Measurements from ENCODE around the gene MRPS18B.

Gene MRPS18B

GRCh38 chr6:30614843-30615218, 2.8 kb upstream of the MRPS18B start:
- DNase-seq (ENCODE audit: low spot score in 2 of 2) = peak; percentile 53 to 85
- Mint-ChIP-seq H3K4me3 (peak overlapping the region; percentile 87), H3K9me3 (no peaks in the 10 kb centered on the region)

GRCh38 chr6:30615219-30615957, 2.3 kb upstream of the MRPS18B start:
- Mint-ChIP-seq H3K4me3 (peak overlapping the region; percentile 87), H3K36me3 (peaks cover 97% of the 10 kb centered on the region), H3K27ac (peak overlapping the region; percentile 100), H3K4me1 (peaks cover 77% of the 10 kb centered on the region), H3K9me3 (no peaks in the 10 kb centered on the region)
- DNase-seq (ENCODE audit: low spot score in 2 of 2) (peak; percentile 13 to 74), ATAC-seq (no peak)

More at GRCh38 chr6:30614843-30615218, 2.8 kb upstream of the MRPS18B start:
- Mint-ChIP-seq H3K36me3 (peaks cover 97% of the 10 kb centered on the region), H3K4me1 (peaks cover 80% of the 10 kb centered on the region), H3K27ac (peak overlapping the region; percentile 100)
- peak; percentile 72 for ATAC-seq

DNA sequence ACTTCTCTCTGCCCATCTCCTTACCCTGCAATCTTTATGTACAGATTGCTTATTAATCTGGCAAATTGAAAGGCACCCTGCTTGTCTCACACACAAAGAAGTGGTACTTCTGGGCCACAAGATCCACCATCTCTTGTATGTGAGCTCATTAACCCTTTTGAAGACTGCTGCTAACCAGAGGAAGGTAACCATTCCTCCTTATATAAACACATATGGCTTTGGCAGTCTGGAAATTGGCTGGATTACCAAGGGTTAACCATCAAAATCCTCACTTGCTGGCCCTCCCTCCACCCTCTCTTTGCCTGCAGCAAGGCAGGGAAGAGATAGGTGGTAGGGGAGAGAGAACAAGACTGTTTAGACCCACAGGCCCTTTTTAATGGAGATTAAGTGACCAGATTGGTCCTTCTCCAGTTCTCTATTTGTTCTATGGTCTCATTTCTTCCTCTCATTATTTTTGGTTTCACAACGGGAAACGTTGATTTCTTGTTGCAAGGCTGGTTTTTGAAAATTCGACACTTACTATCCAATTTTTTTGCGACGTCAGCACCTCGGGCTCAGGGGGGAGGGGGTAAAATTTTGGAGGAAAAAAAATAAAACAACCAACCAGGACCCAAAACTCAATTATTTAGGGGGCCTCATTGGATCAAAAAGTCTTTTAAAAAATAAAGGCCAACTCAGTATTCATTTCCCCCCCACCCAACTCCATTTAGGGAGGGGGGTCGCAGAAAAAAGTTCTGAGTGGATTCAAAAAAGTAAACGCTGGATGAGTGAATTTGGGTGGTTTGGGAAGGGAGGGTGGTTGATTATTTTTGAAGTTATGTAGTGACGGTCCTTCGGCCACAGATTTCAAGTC, 1.5 kb upstream of the MRPS18B start:
- peaks cover 71% of the 10 kb centered on the region for H3K4me1 Mint-ChIP-seq

GRCh38 chr6:30616811-30617564, 652 bp upstream of the MRPS18B start, which contains the start of gene PPP1R10:
TSS of gene PPP1R10 (minus strand) at chr6:30617243. CDS start at chr6:30609944, 7,299 bp downstream.
- ATAC-seq = peak; percentile 85
- H3K4me1 Mint-ChIP-seq = peaks cover 63% of the 10 kb centered on the region
- no peaks in the 10 kb centered on the region for H3K9me3 Mint-ChIP-seq
- H3K4me3 Mint-ChIP-seq = peak within 1 kb of the TSS; percentile 87
- peaks cover 97% of the 10 kb centered on the region for H3K36me3 Mint-ChIP-seq
- peak; percentile 92 to 98 for DNase-seq (ENCODE audit: low spot score in 2 of 2)
- peak within 1 kb of the TSS; percentile 100 for H3K27ac Mint-ChIP-seq

More for the DNA sequence above, 1.5 kb upstream of the MRPS18B start:
- Mint-ChIP-seq H3K36me3 (peaks cover 97% of the 10 kb centered on the region), H3K4me3 (peak overlapping the region; percentile 87), H3K27ac (peak overlapping the region; percentile 100), H3K9me3 (no peaks in the 10 kb centered on the region)
- DNase-seq (ENCODE audit: low spot score in 2 of 2) (peak; percentile 18 to 71), ATAC-seq (no peak)

- Mint-ChIP-seq H3K4me1 (peaks cover 52% of the 10 kb centered on the region), H3K9me3 (no peaks in the 10 kb centered on the region), H3K27ac (peak overlapping the region; percentile 100), H3K4me3 (peak overlapping the region; percentile 87), H3K36me3 (peaks cover 100% of the 10 kb centered on the region)
- ATAC-seq (no peak), DNase-seq (ENCODE audit: low spot score in 2 of 2) (no peak)
These were observed 694 bp downstream of the MRPS18B start for GRCh38 chr6:30618270-30618797.

- ATAC-seq = no peak
- no peak for DNase-seq (ENCODE audit: low spot score in 2 of 2)
- Mint-ChIP-seq H3K27ac (peak overlapping the region; percentile 100), H3K4me1 (peaks cover 40% of the 10 kb centered on the region), H3K4me3 (peak overlapping the region; percentile 87), H3K36me3 (peaks cover 100% of the 10 kb centered on the region), H3K9me3 (no peaks in the 10 kb centered on the region)
These were observed 1.9 kb downstream of the MRPS18B start for GRCh38 chr6:30619561-30619960.

DNA sequence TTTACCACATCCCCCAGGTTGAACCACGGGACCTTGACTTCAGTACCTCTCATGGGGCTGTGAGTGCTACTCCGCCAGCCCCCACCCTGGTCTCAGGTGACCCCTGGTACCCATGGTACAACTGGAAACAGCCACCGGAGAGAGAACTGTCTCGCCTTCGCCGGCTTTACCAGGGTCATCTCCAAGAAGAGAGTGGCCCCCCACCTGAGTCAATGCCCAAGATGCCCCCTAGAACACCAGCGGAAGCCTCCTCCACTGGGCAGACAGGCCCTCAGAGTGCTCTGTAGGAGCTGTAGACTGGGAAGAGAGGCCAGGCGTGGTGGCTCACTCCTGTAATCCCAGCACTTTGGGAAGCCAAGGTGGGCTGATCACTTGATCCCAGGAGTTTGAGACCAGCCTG, 7.9 kb downstream of the MRPS18B start:
- Mint-ChIP-seq H3K4me3 (peak overlapping the region; percentile 88), H3K27ac (peak overlapping the region; percentile 89), H3K4me1 (peaks cover 32% of the 10 kb centered on the region), H3K36me3 (peaks cover 94% of the 10 kb centered on the region), H3K9me3 (no peaks in the 10 kb centered on the region)
- ATAC-seq = no peak
- no peak for DNase-seq (ENCODE audit: low spot score in 2 of 2)

GRCh38 chr6:30626484-30627366, 9.1 kb downstream of the MRPS18B start, which contains the start of gene ATAT1:
TSS of gene ATAT1 (plus strand) at chr6:30626874.
- Mint-ChIP-seq H3K4me3 (peak within 1 kb of the TSS; percentile 88), H3K9me3 (no peaks in the 10 kb centered on the region), H3K4me1 (peaks cover 32% of the 10 kb centered on the region), H3K36me3 (peaks cover 94% of the 10 kb centered on the region), H3K27ac (peak within 1 kb of the TSS; percentile 89)
- ATAC-seq (peak; percentile 98), DNase-seq (ENCODE audit: low spot score in 2 of 2) (peak; percentile 68 to 91)

DNA sequence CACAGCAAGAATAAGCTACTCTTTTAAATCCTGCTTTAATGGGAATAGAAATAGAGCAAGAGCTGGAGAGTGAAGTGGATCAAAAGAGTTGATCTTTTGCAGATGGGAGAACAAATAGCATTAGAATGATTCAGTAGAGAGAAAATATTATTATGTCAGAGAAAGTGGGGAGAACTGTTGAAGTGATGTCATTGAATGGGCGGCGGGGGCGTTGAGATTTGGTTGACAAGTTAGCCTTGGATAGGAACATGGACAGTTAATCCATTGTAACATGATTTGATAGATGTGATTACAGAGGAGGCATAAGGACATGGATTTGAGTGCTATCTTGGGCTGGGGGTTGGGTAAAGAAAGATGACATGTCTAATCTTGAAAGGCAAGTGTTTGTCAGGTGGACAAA, 18.2 kb downstream of the MRPS18B start:
- no peak for DNase-seq (ENCODE audit: low spot score in 2 of 2)
- H3K9me3 Mint-ChIP-seq = no peaks in the 10 kb centered on the region

DNA sequence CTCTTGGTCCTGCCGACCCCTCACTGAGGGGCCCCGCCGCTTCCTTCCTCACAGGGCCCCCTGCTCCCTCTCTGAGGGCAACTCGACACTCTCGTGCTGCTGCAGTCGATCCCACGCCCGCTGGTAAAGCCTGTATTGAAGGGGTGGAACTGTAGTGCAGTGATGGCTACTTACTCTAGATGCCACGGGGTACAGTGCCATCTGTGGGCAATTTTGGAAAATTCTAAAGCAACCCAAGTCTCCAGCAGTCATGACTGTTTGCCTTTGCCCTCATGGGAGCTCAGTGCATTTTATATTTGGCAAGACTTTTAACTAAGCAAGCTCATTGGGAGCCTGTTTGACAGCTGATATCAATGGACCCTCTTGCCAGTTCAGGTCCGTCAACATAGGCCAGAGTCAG, 22.8 kb downstream of the MRPS18B start:
- peaks cover 6% of the 10 kb centered on the region for H3K4me1 Mint-ChIP-seq
- ATAC-seq (no peak), DNase-seq (ENCODE audit: low spot score in 2 of 2) (no peak)
- H3K27ac Mint-ChIP-seq = no peak overlapping the region
- no peaks in the 10 kb centered on the region for H3K9me3 Mint-ChIP-seq
- H3K36me3 Mint-ChIP-seq = peaks cover 30% of the 10 kb centered on the region
- H3K4me3 Mint-ChIP-seq = no peak overlapping the region

More for the DNA sequence above, 18.2 kb downstream of the MRPS18B start:
- no peak overlapping the region for H3K27ac Mint-ChIP-seq
- peaks cover 1% of the 10 kb centered on the region for H3K4me1 Mint-ChIP-seq
- peaks cover 51% of the 10 kb centered on the region for H3K36me3 Mint-ChIP-seq
- no peak overlapping the region for H3K4me3 Mint-ChIP-seq
- no peak for ATAC-seq

- Mint-ChIP-seq H3K4me1 (peaks cover 12% of the 10 kb centered on the region), H3K27ac (peak overlapping the region; percentile 56), H3K4me3 (no peak overlapping the region), H3K9me3 (no peaks in the 10 kb centered on the region), H3K36me3 (peaks cover 35% of the 10 kb centered on the region)
- DNase-seq (ENCODE audit: low spot score in 2 of 2) (no peak), ATAC-seq (no peak)
These were observed 23.4 kb downstream of the MRPS18B start for GRCh38 chr6:30641048-30641447.

- Mint-ChIP-seq H3K9me3 (no peaks in the 10 kb centered on the region), H3K36me3 (peaks cover 38% of the 10 kb centered on the region), H3K4me3 (no peak overlapping the region), H3K27ac (peak overlapping the region; percentile 81), H3K4me1 (peaks cover 23% of the 10 kb centered on the region)
- DNase-seq (ENCODE audit: low spot score in 2 of 2) = no peak
- ATAC-seq = no peak
These were observed 26.0 kb downstream of the MRPS18B start for GRCh38 chr6:30643656-30644055.

DNA sequence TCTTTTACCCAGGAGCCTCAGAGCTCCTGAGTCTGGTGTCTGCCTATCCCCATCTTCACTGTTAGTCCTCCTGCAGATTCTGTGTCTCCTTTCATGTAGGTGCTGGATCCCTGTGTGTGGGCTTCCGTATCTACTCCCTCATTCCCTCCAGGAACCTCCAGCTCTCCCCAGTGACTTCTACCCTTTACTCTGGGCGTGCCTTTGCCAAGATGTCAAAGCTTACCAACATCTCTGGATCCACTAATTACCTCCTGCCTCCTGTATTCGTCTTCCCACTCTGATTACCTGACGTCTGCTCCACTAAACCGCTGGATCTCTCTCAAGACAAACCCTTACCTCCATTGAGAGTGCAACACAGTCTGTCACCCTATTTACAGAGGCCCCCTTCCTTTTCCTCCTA, 27.1 kb downstream of the MRPS18B start:
- Mint-ChIP-seq H3K9me3 (no peaks in the 10 kb centered on the region), H3K27ac (no peak overlapping the region), H3K36me3 (peaks cover 42% of the 10 kb centered on the region), H3K4me3 (no peak overlapping the region), H3K4me1 (peaks cover 23% of the 10 kb centered on the region)
- no peak for DNase-seq (ENCODE audit: low spot score in 2 of 2)
- ATAC-seq = no peak

DNA sequence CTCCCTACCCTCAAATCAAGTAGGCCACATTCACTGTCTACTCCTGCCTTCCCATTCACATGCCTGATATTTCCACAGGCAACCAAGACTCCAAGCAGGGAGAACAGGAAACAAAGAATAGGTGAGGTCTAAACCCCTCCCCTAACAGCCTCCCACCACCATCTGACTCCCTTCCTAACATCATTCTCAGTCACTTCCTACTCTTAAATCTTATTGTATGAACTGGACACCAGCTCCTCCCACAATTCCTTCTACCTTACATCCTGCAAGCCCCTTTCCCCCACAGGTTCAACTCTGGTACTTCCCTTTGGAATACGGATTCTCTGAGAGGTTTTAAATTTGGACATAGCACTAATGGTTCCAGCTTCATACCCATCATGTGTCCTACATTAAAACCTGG, 28.3 kb downstream of the MRPS18B start:
- peak overlapping the region; percentile 75 for H3K4me3 Mint-ChIP-seq
- peaks cover 21% of the 10 kb centered on the region for H3K4me1 Mint-ChIP-seq
- H3K27ac Mint-ChIP-seq = peak overlapping the region; percentile 89

More for the DNA sequence above, 28.3 kb downstream of the MRPS18B start:
- no peaks in the 10 kb centered on the region for H3K9me3 Mint-ChIP-seq
- ATAC-seq (no peak), DNase-seq (ENCODE audit: low spot score in 2 of 2) (no peak)
- peaks cover 52% of the 10 kb centered on the region for H3K36me3 Mint-ChIP-seq

Measured in stimulated activated effector memory CD8-positive, alpha-beta T cell treated with anti-CD3 and anti-CD28 coated beads, Interleukin-12 subunit alpha, Interleukin-12 subunit beta, amount 100 ng/mL, for 72 hours (primary cell).